ENCODE results near the gene COBLL1. TPM values are rescaled to one million over a fixed set of nuclear protein-coding genes. Genes with fewer than 3 reads are reported as not detected.

Gene COBLL1
- total RNA-seq, 1 donor from 2014 or later, result 18.6 TPM

- H3K36me3 Mint-ChIP-seq (ENCODE audit: low read depth, unreplicated experiment), result no peaks in the 10 kb centered on the region
- peaks cover 3% of the 10 kb centered on the region for H3K4me1 ChIP-seq (ENCODE audit: insufficient read depth, low read length)
- H4K20me1 ChIP-seq (ENCODE audit: insufficient read depth, low read length), result no peaks in the 10 kb centered on the region
- H3K9me3 ChIP-seq (ENCODE audit: insufficient read depth, low read depth, low read length), result no peaks in the 10 kb centered on the region
- H3K4me3 ChIP-seq (ENCODE audit: insufficient read depth, low read depth, low read length), result no peak overlapping the region
- no peak overlapping the region for H3K4me3 Mint-ChIP-seq (ENCODE audit: unreplicated experiment)
- no peak for FAIRE-seq
- no peak overlapping the region for H3K9ac ChIP-seq (ENCODE audit: low read length)
- no peak for TF ChIP-seq EZH2 (IDR thresholded peaks at IDR 0.05; ENCODE audit: insufficient read depth, low read length)
- TF ChIP-seq, protein P1, sequence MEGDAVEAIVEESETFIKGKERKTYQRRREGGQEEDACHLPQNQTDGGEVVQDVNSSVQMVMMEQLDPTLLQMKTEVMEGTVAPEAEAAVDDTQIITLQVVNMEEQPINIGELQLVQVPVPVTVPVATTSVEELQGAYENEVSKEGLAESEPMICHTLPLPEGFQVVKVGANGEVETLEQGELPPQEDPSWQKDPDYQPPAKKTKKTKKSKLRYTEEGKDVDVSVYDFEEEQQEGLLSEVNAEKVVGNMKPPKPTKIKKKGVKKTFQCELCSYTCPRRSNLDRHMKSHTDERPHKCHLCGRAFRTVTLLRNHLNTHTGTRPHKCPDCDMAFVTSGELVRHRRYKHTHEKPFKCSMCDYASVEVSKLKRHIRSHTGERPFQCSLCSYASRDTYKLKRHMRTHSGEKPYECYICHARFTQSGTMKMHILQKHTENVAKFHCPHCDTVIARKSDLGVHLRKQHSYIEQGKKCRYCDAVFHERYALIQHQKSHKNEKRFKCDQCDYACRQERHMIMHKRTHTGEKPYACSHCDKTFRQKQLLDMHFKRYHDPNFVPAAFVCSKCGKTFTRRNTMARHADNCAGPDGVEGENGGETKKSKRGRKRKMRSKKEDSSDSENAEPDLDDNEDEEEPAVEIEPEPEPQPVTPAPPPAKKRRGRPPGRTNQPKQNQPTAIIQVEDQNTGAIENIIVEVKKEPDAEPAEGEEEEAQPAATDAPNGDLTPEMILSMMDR (IDR thresholded peaks at IDR 0.05; ENCODE audit: insufficient read depth, low read depth, low read length), result no peak
- no peak overlapping the region for H3K27ac Mint-ChIP-seq (ENCODE audit: unreplicated experiment)
- H3K9me3 Mint-ChIP-seq (ENCODE audit: unreplicated experiment), result no peaks in the 10 kb centered on the region
- H3K4me2 ChIP-seq (ENCODE audit: low read length), result no peak overlapping the region
- no peaks in the 10 kb centered on the region for H3K27me3 Mint-ChIP-seq (ENCODE audit: low read depth, unreplicated experiment)
- no peaks in the 10 kb centered on the region for H3K27me3 ChIP-seq (ENCODE audit: insufficient read depth, low read length)
- H3K36me3 ChIP-seq (ENCODE audit: insufficient read depth, low read length), result no peaks in the 10 kb centered on the region
- no peak for DNase-seq (ENCODE audit: low read depth)
- peaks cover 7% of the 10 kb centered on the region for H3K4me1 Mint-ChIP-seq (ENCODE audit: low read depth, unreplicated experiment)
- H3K27ac ChIP-seq (ENCODE audit: low read depth, low read length), result no peak overlapping the region
- no peaks in the 10 kb centered on the region for H3K79me2 ChIP-seq (ENCODE audit: insufficient read depth, low read length)
- H2AFZ ChIP-seq (ENCODE audit: low read depth, low read length), result no peak overlapping the region
These were observed 85.7 kb downstream of the COBLL1 start for GRCh38 chr2:164755952-164756351.

GRCh38 chr2:164754157-164755093, 87.2 kb downstream of the COBLL1 start:
- no peak overlapping the region for H3K9ac ChIP-seq (ENCODE audit: low read length)
- H3K4me1 Mint-ChIP-seq (ENCODE audit: low read depth, unreplicated experiment), result peaks cover 7% of the 10 kb centered on the region
- H3K27ac Mint-ChIP-seq (ENCODE audit: unreplicated experiment), result no peak overlapping the region
- H3K4me3 ChIP-seq (ENCODE audit: insufficient read depth, low read depth, low read length), result no peak overlapping the region
- peaks cover 3% of the 10 kb centered on the region for H3K4me1 ChIP-seq (ENCODE audit: insufficient read depth, low read length)
- no peaks in the 10 kb centered on the region for H3K9me3 ChIP-seq (ENCODE audit: insufficient read depth, low read depth, low read length)
- no peaks in the 10 kb centered on the region for H3K36me3 Mint-ChIP-seq (ENCODE audit: low read depth, unreplicated experiment)
- H3K27me3 Mint-ChIP-seq (ENCODE audit: low read depth, unreplicated experiment), result no peaks in the 10 kb centered on the region
- H3K27ac ChIP-seq (ENCODE audit: low read depth, low read length), result no peak overlapping the region
- no peak for FAIRE-seq
- H3K4me3 Mint-ChIP-seq (ENCODE audit: unreplicated experiment), result no peak overlapping the region
- H4K20me1 ChIP-seq (ENCODE audit: insufficient read depth, low read length), result no peaks in the 10 kb centered on the region
- no peaks in the 10 kb centered on the region for H3K79me2 ChIP-seq (ENCODE audit: insufficient read depth, low read length)
- no peak overlapping the region for H2AFZ ChIP-seq (ENCODE audit: low read depth, low read length)
- TF ChIP-seq, protein P1 (IDR thresholded peaks at IDR 0.05; ENCODE audit: insufficient read depth, low read depth, low read length), result no peak
- no peak for TF ChIP-seq EZH2 (IDR thresholded peaks at IDR 0.05; ENCODE audit: insufficient read depth, low read length)
- H3K36me3 ChIP-seq (ENCODE audit: insufficient read depth, low read length), result no peaks in the 10 kb centered on the region
- H3K27me3 ChIP-seq (ENCODE audit: insufficient read depth, low read length), result no peaks in the 10 kb centered on the region
- H3K9me3 Mint-ChIP-seq (ENCODE audit: unreplicated experiment), result no peaks in the 10 kb centered on the region
- no peak overlapping the region for H3K4me2 ChIP-seq (ENCODE audit: low read length)
- no peak for DNase-seq (ENCODE audit: low read depth)

DNA sequence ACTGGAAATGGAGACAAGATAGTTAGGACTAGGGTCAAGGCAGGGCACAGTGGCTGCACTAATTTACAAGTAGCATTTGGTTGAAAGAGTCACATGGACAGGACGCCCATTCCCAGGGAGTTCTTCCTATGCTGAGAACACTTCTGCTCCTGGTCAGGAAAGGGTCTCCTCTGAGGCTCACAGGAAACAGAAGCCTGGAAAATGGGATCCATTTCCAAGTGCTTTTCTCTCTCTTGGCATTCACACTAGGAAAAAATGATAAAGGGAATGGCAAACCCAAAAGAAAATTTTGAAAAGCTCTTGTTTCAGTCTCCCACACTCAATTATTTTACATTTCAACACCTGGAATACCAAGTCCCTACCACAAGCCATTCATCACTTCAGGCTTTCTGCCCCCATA, 88.7 kb downstream of the COBLL1 start:
- no peak for FAIRE-seq
- Histone ChIP-seq H3K9me3 (ENCODE audit: insufficient read depth, low read depth, low read length) (no peaks in the 10 kb centered on the region), H3K4me2 (ENCODE audit: low read length) (no peak overlapping the region), H3K4me3 (ENCODE audit: insufficient read depth, low read depth, low read length) (no peak overlapping the region), H3K36me3 (ENCODE audit: insufficient read depth, low read length) (no peaks in the 10 kb centered on the region), H3K9ac (ENCODE audit: low read length) (no peak overlapping the region), H3K4me1 (ENCODE audit: insufficient read depth, low read length) (no peaks in the 10 kb centered on the region), H2AFZ (ENCODE audit: low read depth, low read length) (no peak overlapping the region), H3K79me2 (ENCODE audit: insufficient read depth, low read length) (no peaks in the 10 kb centered on the region), H3K27ac (ENCODE audit: low read depth, low read length) (no peak overlapping the region), H3K27me3 (ENCODE audit: insufficient read depth, low read length) (no peaks in the 10 kb centered on the region), H4K20me1 (ENCODE audit: insufficient read depth, low read length) (no peaks in the 10 kb centered on the region)
- H3K4me3 Mint-ChIP-seq (ENCODE audit: unreplicated experiment), result no peak overlapping the region
- no peaks in the 10 kb centered on the region for H3K9me3 Mint-ChIP-seq (ENCODE audit: unreplicated experiment)
- no peaks in the 10 kb centered on the region for H3K27me3 Mint-ChIP-seq (ENCODE audit: low read depth, unreplicated experiment)
- no peak overlapping the region for H3K27ac Mint-ChIP-seq (ENCODE audit: unreplicated experiment)
- TF ChIP-seq, protein P1 (IDR thresholded peaks at IDR 0.05; ENCODE audit: insufficient read depth, low read depth, low read length), result no peak
- no peak for TF ChIP-seq EZH2 (IDR thresholded peaks at IDR 0.05; ENCODE audit: insufficient read depth, low read length)
- H3K36me3 Mint-ChIP-seq (ENCODE audit: low read depth, unreplicated experiment), result no peaks in the 10 kb centered on the region
- no peak for DNase-seq (ENCODE audit: low read depth)
- H3K4me1 Mint-ChIP-seq (ENCODE audit: low read depth, unreplicated experiment), result peaks cover 2% of the 10 kb centered on the region
